NOMO-1 treated with DMSO at 0.1 percent for 48 hours (cell line): ENCODE results near the gene TM9SF3.
"Not testable (repeated sequence)": the region's sequence is repeated elsewhere in the genome, so short reads cannot be mapped to it uniquely, and the experiment has no call there.

Experiments
- DNase-seq: peaks from one replicate; lab custom pipeline; 2025; ENCODE audit not compliant: unreplicated experiment; lab: John Stamatoyannopoulos, UW

Gene TM9SF3

DNA sequence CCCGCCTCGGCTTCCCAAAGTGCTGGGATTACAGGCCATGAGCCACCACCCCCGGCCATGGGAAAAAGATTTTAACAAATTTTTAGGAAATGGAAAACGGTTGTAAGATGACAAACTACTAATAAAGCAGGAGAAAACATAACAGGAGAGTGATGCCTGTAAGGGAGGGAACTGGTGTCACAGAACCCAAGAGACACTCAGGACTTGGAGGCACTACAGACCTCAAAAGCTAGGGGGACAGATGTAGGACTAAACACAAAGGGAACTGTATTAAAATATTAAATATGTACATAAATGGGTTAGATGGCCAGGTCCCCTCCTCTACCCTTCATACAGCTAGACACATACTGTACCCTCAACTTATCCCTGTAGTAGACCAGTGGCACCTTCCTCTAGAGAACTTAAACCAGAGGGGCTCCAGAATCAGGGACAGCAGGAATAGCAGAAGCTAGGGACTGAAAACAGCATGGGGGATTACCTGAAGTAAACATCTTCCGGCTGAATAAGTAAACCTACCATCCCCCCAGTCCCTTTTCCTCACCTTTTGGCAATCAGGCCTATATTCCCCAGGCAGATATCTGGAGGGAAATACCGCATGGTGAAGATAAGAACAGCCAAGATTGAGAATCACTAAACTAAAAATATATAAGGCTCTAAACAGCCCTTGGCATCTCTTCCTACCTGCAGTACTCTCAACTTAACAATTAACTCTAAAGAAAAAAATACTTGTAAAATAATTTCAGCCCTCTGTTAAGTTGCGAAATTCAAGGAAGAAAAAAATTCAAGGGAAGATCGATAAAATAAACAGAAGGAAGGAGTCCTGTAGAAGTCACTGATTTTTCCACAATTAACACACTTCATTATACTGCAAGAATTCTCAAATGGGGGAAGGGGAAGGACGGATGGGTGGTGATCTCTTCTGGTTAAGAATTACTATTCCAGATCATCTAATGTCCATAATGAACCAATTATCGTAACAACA is 15.5 kb downstream of the TM9SF3 start:
- DNase-seq = no peak

DNA sequence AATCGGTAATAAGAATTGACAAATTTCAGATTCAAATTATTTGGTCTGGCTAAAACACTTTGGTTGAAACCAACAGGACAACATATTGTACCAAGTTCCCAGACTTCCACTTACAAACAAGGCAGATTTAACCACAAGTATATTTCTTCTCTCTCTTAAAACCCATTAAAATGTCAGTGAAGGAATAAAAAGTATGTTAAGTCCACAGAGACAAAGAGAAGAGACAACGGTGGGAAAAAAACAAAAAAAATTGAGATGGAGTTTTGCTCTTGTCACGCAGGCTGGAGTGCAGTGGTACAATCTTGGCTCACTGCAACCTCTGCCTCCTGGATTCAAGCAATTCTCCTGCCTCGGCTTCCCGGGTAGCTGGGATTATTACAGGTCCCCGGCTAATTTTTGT is 16.3 kb downstream of the TM9SF3 start:
- DNase-seq = no peak

DNA sequence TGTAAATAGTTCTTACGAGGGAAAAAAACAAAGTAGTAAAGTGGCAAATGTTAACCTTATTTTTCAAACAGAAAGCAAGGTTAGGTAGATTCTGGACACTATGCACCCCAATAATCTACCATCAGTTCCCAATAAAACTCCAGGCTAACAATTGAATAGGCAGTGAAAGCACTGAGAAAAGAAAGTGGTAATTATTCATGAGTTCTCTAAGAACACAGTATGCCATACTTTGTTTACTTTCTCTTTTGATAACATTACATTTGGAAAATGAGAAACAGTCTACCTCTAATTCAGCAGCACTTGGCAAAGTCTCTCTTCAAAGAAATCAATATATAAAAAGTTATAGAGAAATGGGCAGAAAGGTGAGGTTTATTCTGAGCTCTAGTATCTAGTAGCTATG is 18.4 kb downstream of the TM9SF3 start:
- no peak for DNase-seq

DNA sequence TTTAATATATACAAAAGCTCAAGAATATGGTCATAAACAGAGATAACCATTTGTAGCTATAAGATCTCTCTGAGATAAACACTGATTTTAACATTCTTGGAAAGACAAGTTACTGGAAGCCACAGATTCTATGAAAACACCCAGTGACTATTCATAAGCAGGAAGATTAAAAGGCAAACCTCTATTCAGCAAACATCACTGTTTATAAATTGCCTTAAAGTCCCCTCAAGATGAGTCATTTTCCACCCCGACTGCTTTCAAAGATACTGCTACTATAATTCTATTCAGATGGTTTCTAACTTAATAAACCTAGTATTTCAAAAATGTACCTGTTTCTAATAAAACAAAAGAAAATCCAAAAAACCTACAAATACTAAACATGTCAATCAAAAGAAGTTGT is 21.0 kb downstream of the TM9SF3 start:
- no peak for DNase-seq

DNA sequence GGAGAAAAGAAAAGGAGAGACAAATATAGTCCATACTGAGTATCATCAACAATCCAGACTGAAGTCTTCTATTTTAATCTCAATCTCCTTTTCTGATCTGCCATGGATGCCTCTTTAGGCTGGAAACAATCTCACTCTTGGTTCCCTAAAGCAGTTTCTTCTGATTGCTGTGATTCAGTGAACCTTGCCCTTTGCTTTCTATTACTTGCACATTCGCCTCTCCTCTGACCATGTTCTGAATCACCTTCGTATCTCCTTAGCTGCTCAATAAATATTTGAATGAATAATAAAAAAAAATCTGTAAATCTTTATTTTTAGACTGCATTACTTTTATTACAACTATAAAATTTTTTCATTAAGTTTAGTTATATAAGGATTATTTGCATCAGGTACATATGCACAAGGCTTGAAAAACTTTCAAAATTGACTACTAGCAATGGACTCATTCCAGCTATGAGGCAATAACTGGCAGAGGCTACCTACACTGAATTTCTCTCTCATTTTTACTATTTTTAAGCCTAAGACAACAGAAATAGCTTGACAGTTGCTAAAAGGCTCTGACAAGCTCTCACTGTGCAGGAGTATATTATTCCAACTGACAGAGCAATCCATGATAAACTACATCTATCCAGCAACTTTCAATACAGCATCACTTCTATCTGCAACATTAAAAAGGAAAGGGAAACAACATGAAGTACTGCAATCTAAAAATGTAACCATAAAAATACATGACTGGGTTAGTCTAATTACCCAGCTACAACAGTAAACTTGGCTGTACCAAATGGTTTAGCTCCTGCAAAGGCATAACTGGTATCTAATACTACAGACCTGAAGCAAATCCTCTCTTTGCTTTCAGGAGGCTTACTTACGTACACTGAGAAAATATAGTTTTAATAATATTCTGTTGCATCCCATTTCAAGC is 25.6 kb downstream of the TM9SF3 start:
- DNase-seq = no peak

DNA sequence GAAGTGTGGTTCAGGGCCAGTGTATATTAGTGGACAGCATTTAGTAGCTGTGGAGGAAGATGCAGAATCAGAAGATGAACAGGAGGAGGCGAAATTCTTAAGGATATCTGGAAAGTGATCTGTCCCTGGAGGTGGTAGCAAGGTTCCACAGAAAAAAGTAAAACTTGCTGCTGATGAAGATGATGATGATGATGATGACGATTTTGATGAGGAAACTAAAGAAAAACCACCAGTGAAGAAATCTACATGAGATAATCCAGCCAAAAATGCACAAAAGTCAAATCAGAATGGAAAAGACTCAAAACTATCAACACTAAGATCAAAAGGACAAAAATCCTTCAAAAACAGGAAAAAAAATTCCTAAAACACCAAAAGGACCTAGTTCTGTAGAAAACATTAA is 26.3 kb downstream of the TM9SF3 start:
- no peak for DNase-seq

DNA sequence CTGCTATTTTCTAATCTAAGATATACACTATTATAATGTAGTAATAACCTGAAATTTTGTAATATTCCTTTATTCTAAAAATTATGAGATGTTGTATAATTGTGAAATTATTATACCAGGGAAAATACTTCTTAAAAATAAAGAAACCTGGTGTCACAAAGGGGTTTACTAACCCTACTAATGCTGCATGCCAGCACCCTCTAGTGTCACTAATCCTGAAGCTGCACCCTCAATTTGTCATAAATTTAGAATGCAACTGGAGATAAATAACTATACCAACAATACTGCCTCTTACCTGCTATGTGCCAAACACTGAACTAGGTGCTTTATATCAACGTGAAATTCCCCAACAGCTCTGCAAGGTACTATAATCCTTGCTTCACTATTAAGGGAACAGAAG is 30.8 kb downstream of the TM9SF3 start:
- peak; percentile 14 for DNase-seq

DNA sequence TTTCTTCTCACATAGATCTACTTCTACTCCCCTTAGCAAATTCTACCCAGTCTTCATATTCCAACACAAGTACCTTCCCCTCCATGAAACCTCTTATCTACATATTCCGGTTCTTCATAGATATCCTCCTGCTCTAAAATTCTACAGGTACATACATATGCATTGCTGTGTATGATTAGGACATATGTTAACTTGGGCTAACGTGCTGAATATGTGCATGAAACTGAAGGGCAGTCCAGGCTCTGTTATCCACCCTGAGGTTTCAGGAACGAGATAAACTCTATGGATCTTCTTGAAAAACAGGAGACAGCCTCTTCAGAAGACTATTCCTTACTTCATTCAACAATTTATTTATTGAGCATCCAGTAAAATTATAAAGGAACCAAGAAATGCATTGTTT is 31.5 kb downstream of the TM9SF3 start:
- DNase-seq = no peak

DNA sequence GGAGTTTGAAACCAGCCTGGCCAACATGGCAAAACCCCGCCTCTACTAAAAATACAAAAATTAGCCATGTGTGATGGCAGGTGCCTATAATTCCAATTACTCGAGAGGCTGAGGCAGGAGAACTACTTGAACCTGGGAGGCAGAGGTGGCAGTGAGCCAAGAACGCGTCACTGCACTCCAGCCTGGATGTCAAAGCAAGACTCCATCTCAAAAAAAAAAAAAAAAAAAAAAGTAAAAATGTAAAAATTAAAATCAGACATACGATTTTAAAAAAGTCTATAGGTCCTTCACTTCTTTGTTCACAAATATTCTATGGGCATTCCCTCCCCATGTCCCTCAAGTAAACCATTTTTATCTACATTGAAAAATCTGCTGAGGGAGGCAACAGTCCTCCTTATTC is 38.2 kb downstream of the TM9SF3 start:
- no peak for DNase-seq

DNA sequence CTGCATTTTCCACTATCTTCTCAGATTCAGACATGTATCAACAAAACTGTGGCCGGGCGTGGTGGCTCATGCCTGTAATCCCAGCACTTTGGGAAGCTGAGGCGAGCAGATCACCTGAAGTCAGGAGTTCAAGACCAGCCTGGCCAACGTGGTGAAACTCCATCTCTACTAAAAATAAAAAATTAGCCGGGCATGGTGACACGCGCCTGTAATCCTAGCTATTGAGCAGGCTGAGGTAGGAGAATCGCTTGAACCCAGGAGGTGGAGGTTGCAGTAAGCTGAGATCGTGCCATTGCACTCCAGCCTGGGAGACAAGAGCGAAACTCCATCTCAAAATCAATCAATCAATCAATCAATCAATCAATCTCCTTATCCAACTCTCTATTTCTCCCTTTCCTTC is 41.3 kb downstream of the TM9SF3 start:
- DNase-seq = not testable (repeated sequence)

DNA sequence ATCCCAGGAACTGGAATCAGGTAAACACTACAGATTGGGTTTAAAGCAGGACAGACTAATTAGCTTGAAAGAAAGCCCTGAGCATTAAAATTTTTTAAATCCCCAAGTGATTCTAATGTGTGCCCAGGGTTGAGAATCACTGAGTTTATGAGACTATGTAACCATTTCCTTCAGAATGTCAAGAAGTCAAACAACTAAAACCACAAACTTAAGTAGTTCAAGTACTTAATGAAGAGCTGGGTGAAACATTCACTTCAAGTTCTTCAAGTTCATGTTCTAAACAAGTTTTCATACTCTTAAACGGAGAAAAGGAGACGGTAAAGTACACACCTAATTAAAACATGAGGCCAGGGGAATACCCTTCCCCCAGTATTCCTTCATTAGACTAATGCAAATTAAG is 44.9 kb downstream of the TM9SF3 start:
- DNase-seq = no peak

DNA sequence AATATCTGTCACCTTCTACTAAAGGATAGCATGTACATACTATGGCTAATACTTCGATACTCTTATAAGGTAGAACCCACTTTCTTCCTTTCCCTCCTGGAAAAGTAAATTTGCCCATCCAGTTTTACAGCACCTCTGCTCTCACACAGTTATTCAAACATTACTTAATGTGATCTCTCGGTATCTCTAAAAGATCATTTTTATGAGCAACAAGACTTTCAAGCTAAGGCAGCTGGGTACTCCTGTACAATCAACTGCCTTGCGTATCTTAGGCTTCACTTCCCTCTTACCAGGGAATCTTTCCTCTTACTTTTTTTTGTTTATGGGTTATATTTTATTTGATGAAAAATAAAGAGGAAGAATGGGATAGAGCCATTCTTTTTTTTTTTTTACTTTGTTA is 46.6 kb downstream of the TM9SF3 start:
- DNase-seq = no peak

DNA sequence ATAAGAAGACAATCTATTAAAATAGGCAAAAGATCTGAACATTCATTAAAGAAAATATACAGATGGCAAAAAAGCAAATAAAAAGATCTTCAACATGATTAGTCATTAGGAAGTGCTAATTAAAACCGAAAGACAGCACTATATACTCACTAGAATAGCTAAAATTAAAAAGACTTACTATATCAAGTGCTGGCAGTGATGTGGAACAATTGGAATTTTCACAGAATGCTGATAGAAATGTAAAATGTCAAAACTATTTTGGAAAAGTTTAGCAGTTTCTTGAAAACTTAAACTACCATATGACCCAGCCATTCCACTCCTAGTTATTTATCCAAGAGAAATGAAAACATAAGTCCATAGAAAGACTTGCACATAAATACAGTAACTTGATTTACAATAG is 48.1 kb downstream of the TM9SF3 start:
- DNase-seq = no peak

DNA sequence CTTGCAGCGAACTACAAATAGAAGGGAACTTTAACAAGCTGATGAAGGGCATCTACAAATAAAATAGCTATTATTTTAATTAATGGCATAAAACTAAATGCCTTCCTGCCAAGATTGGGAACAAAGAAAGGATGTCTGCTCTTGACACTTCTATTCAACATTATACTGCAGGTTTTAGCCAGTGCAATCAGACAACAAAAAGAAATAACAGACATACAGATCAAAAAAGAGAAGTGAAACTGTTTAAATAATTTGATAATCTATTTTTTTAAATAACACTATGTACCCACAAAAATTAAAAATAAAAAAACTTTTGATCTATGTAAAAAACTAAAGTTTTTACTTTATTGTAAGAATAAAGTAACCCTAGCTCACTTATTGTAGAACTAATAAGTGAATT is 50.7 kb downstream of the TM9SF3 start:
- DNase-seq = no peak

DNA sequence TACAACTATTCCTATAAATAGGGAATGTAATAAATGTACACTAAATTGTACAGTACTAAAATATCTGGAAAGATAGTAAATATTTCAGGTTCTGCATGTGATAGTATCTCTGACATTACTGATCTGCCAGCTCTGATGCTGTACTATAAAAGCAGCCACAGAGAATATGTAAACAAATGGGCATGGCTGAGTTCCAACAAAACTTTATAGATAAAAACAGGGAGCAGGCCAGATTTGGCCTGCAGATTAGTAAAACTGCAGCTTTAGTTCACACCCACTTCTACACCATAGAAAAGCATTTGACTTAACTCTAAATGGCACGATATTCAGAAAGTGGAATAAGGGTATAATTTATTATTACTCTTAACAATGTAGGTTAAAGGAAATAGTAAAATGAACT is 54.3 kb downstream of the TM9SF3 start:
- no peak for DNase-seq

DNA sequence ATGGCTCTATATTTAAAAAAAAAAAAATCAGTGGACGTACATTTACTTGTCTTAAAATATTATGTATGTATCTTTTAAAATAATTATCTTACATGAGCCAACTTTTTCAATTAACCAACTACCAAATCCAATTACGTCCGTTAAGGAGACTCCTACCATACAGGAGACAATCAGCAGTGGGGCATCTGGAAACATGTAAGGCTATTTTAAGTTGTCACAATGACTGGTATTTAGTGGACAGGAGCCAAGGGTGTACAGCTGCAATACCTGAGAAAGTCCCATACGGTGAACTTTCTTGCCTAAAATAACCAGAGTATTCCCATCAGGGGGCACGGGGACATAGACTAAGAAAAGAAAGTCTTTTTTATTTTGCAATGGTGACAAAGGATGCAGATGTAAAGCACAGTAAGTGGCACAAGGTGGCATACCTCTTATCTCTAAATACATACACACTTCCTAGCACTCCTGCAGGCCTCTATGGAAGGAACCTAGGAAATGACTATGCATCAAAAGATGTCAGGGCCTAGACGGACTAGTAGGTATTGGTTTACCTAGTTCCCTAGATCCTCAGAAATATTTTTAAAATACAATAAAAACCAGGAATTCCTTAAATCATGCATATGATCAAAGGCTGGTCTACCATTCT is 57.1 kb downstream of the TM9SF3 start:
- no peak for DNase-seq

DNA sequence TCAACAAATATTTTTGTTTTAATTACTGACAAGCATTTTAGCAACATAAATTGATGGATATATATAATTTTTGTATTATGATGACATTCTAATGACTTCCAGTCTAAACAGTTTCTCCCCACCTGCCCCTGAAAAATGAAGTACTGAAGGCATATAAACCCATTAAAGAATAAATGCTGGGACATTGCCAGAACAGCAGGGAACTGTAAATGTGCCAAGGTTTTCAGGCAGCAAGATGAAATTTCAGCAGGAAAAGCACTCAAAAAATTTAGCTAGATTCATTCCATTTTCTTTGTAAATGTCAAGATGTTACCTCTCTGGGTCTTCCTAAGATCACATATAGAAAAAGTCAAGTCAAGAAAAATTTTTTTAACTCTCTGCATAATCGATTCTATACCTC is 62.1 kb downstream of the TM9SF3 start:
- no peak for DNase-seq

DNA sequence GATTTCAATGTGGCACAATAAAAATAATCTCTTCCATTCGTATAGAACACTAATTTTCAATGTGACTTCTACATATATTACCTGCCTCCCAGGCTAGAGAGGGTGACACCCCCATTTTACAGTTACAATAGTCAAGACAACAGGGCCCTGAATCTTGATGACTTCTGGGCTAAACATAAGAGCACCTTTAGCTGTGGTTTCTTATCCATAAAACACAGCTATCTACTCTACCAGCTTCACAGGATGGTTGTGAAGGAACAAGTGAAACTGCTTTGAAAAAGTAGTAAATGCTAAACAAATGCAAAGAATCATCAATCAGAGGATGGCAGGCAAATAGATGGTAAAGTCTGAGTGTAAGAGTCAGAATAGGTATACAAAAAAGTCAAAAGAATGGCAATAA is 69.5 kb downstream of the TM9SF3 start:
- no peak for DNase-seq

DNA sequence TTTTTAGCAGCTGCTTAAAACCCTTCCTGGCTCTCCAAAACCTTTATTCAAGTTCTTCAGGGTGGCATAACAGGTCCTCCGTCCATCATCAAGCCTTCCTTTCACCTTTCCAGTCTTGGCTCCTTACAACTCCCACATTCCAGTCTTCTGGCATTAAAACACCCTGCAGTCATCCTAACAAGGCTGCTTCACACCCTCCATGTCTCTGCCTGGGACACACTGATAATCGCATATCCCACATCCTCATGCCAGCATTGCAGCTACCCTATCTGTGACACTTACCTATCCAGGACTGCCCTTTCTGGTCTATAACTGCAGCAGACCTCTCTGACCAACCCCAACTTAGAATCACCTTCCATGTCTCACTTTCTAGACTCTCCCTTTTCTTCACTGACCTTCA is 70.5 kb downstream of the TM9SF3 start:
- no peak for DNase-seq

DNA sequence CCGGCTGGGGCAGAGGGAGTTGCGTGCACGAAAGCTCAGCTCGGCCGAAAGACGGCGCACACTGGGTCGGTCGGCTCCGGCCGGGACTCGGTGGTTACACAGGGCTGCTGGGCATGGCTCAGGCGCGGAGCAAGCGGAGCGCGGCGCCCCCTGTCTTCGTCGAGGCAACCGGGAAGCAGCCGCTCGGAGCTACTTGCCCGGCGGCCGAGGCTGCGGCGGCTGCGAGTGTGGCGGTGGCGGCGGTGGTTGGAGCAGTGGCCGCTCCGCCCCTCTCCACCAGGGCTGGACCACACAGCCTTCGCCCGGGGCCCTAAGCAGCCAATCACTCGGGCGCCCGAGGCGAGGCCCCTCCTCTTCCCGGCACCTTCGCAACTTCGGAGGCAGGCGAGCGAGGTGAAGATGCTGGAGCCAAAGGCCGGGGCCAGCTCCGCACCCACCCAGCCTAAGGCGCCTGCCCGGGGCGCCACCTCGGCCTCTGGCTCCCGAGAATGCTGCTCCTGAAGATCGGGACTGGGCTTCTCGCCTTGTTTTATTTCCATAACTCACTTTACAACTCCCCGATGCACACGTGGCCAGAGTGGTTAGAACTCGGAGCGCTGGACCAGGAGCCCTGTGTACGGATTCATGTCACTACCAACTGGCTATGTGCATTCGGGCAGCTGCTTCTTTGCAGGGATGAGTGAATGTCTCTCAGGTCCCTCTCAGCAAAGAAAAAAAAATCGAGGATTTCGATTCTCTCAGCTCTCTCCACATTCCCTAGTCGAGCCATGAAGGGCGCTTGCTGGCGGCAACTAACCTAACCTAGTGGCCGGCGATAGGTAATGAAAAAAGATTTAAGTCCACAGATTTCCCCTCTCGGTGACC is 72.9 kb downstream of the TM9SF3 start, which contains the start of gene TLL2:
TSS of gene TLL2 (minus strand) at position 229 of the 864 bp plus-strand sequence. CDS start 241 bp downstream, outside the sequence.
- peak; percentile 85 for DNase-seq
